Prostate gland (tissue), 2 donors: ENCODE data around the gene RAB18.

ENCODE experiments used
- CTCF ChIP-seq, 4 experiments: fragments of 200-600 bp in 2 of 4; fragments of 450-650 bp in 2 of 4; sonication (generic) in 2 of 4; IDR thresholded peaks; 1 replicate in 3 of 4; 2 replicates in 1 of 4; pipeline ENCODE4 v1.5.1; 2016 to 2019; ENCODE audit warnings: antibody characterized with exemption in 4 of 4, mild to moderate bottlenecking in 2 of 4, moderate library complexity in 2 of 4
- POLR2AphosphoS5 ChIP-seq: sonication (generic); formaldehyde crosslinking; IDR thresholded peaks from one replicate; pipeline ENCODE4 v1.6.1; 2017; ENCODE audit warnings: antibody characterized with exemption

GRCh38 chr10:27474741-27475140 is 29.4 kb upstream of the RAB18 start:
- no peak for TF ChIP-seq CTCF (IDR thresholded peaks at IDR 0.05)
- TF ChIP-seq POLR2AphosphoS5, result no peak
